WTC11 (cell line): Measurements from ENCODE around the gene DLGAP5.

Experiments
- ATF1 ChIP-seq: sonication (generic); formaldehyde crosslinking; IDR thresholded peaks from 2 replicates; pipeline ENCODE4 v1.8.1; 2023; ENCODE audit warnings: mild to moderate bottlenecking, moderate library complexity, missing genetic modification reagents
- E2F1 ChIP-seq: sonication (generic); formaldehyde crosslinking; IDR thresholded peaks from 2 replicates; pipeline ENCODE4 v1.8.0; 2022; ENCODE audit warnings: mild to moderate bottlenecking, missing genetic modification reagents
- JUN ChIP-seq: sonication (generic); formaldehyde crosslinking; IDR thresholded peaks from 2 replicates; pipeline ENCODE4 v1.8.0; 2023; ENCODE audit warnings: mild to moderate bottlenecking, missing genetic modification reagents
- NFE2L1 ChIP-seq: sonication (generic); formaldehyde crosslinking; IDR thresholded peaks from 2 replicates; pipeline ENCODE4 v1.8.1; 2023; ENCODE audit warnings: missing genetic modification reagents
- NR2C2 ChIP-seq: sonication (generic); formaldehyde crosslinking; IDR thresholded peaks from 2 replicates; pipeline ENCODE4 v1.8.0; 2022; ENCODE audit warnings: mild to moderate bottlenecking, missing genetic modification reagents
- TEAD4 ChIP-seq: sonication (generic); formaldehyde crosslinking; IDR thresholded peaks from 2 replicates; pipeline ENCODE4 v1.8.0; 2022; ENCODE audit warnings: mild to moderate bottlenecking, missing genetic modification reagents
- USF2 ChIP-seq: sonication (generic); formaldehyde crosslinking; IDR thresholded peaks from 2 replicates; pipeline ENCODE4 v1.8.1; 2023; ENCODE audit warnings: mild to moderate bottlenecking, missing genetic modification reagents, moderate library complexity
- TF ChIP-seq, protein P1 (sequence below): fragments of 200-600 bp; IDR thresholded peaks from 2 replicates; pipeline ENCODE4 v1.8.0; 2022; ENCODE audit warnings: antibody characterized with exemption
- TF ChIP-seq, protein P2 (sequence below): sonication (generic); formaldehyde crosslinking; IDR thresholded peaks from 2 replicates; pipeline ENCODE4 v1.8.0; 2022; ENCODE audit warnings: mild to moderate bottlenecking, missing genetic modification reagents

DNA sequence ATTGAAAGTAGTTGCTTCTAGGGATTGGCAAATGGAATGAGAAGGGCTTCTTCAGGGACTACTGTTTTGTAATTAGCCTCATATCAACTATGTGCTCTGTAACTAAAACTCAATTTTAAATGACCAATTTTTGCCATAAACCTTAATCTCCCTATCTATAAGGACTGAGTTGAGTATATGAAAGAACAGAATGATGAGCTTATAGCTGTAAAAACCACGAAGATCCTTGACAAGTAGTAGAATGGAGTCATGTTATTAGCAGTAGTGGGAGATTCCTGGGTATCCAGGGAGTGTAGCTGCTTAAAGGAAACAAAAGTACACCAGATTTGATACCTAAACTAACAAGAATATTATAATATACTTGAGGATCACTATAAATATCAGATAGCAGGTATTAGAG, 34.3 kb downstream of the DLGAP5 start:
- TF ChIP-seq, protein P1, sequence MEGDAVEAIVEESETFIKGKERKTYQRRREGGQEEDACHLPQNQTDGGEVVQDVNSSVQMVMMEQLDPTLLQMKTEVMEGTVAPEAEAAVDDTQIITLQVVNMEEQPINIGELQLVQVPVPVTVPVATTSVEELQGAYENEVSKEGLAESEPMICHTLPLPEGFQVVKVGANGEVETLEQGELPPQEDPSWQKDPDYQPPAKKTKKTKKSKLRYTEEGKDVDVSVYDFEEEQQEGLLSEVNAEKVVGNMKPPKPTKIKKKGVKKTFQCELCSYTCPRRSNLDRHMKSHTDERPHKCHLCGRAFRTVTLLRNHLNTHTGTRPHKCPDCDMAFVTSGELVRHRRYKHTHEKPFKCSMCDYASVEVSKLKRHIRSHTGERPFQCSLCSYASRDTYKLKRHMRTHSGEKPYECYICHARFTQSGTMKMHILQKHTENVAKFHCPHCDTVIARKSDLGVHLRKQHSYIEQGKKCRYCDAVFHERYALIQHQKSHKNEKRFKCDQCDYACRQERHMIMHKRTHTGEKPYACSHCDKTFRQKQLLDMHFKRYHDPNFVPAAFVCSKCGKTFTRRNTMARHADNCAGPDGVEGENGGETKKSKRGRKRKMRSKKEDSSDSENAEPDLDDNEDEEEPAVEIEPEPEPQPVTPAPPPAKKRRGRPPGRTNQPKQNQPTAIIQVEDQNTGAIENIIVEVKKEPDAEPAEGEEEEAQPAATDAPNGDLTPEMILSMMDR, result no peak
- TF ChIP-seq NR2C2 (CRISPR knock-in tag) (no peak), NFE2L1 (CRISPR knock-in tag) (no peak), JUN (CRISPR knock-in tag) (no peak), ATF1 (CRISPR knock-in tag) (no peak), E2F1 (CRISPR knock-in tag) (no peak), TEAD4 (CRISPR knock-in tag) (no peak), USF2 (CRISPR knock-in tag) (no peak)
- TF ChIP-seq, protein P2, sequence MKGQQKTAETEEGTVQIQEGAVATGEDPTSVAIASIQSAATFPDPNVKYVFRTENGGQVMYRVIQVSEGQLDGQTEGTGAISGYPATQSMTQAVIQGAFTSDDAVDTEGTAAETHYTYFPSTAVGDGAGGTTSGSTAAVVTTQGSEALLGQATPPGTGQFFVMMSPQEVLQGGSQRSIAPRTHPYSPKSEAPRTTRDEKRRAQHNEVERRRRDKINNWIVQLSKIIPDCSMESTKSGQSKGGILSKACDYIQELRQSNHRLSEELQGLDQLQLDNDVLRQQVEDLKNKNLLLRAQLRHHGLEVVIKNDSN (CRISPR knock-in tag), result no peak
